ENCODE measurements around the gene MYLK3.

DNA sequence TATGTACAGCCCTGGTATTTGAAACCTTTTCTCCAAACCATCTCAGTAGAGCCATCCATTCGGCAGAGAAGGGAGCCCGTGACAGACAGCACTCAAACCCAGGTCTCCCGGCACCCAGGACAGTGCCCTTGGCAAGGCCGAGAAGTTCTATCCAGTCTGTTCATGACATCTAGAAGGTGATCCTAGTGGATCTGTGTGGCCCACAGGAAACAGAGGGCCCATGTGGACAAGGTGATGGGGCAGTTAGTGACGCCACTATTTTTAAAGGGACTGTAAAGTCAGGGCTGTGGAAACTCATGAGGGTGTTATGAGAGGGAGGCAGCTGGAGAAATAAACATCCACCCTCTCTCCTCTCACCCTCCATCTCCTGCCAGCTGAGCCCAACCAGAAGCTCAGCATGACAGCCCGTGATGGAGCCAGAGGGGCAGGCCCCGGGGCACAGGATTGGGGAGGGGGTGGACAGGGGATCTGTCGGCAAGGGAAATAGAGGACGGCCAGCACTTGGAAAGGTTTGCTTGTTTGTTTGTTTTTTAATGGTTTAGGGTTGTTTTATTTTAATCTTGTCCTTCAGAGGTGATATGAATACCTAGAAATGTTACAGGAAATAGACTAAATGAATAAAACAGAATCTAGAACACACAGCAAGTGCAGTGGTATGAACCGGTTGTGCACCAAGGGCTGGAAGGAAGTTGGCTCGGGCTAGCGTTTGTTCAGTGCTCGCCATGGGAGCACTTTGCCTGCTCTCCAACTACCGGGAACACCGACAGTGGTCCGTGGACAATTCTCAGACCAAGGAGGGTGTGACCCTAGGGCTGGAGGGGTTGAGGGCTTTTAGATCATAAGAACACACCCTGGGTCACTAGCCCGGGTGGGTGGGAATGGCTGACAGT lies 17.1 kb downstream of the MYLK3 start:
- TF ChIP-seq POLR2AphosphoS5 (IDR thresholded peaks at IDR 0.05) (no peak), POLR2A (IDR thresholded peaks at IDR 0.05; ENCODE audit: low read depth) (no peak)
